GM12891 (cell line): ENCODE measurements around the gene FCSK.
A peak's percentile ranks its signal among the peaks of the same experiment; 100 is the strongest.
"Not testable (repeated sequence)": the region's sequence is repeated elsewhere in the genome, so short reads cannot be mapped to it uniquely, and the experiment has no call there.

ENCODE experiments used
- DNase-seq: peaks from one replicate; pipeline ENCODE4 v3.0.0; 2011; ENCODE audit warnings: low spot score; ENCODE audit not compliant: insufficient read length
- FAIRE-seq: peaks from 2 replicates; lab custom pipeline; 2011; peaks lifted over from hg19 to GRCh38; lab: Jason Lieb, UNC
- PAX5 ChIP-seq: IDR thresholded peaks from 2 replicates; pipeline ENCODE4 v1.6.1; 2011; ENCODE audit warnings: low read length, moderate library complexity, mild to moderate bottlenecking; ENCODE audit not compliant: insufficient read depth, severe bottlenecking
- POLR2A ChIP-seq: IDR thresholded peaks from 2 replicates; pipeline ENCODE4 v1.6.1; 2011; ENCODE audit warnings: low read depth, low read length, control low read depth
- POLR2AphosphoS5 ChIP-seq: IDR thresholded peaks from 2 replicates; pipeline ENCODE4 v1.6.1; 2011; ENCODE audit warnings: low read depth, low read length, control low read depth
- POU2F2 ChIP-seq: IDR thresholded peaks from 2 replicates; pipeline ENCODE4 v1.6.1; 2011; ENCODE audit warnings: low read depth, mild to moderate bottlenecking, control low read depth, low read length, moderate library complexity
- SPI1 ChIP-seq: IDR thresholded peaks from 2 replicates; pipeline ENCODE4 v1.6.1; 2011; ENCODE audit warnings: low read depth, low read length, control low read depth
- TAF1 ChIP-seq: IDR thresholded peaks from 2 replicates; pipeline ENCODE4 v1.6.1; 2011; ENCODE audit warnings: low read depth, low read length, control low read depth

FCSK gene

GRCh38 chr16:70510216-70510615 is 55.8 kb downstream of the FCSK start:
- DNase-seq (no peak), FAIRE-seq (no peak)
- TF ChIP-seq TAF1 (no peak), POLR2AphosphoS5 (no peak), PAX5 (no peak), POLR2A (no peak), POU2F2 (no peak), SPI1 (no peak)

DNA sequence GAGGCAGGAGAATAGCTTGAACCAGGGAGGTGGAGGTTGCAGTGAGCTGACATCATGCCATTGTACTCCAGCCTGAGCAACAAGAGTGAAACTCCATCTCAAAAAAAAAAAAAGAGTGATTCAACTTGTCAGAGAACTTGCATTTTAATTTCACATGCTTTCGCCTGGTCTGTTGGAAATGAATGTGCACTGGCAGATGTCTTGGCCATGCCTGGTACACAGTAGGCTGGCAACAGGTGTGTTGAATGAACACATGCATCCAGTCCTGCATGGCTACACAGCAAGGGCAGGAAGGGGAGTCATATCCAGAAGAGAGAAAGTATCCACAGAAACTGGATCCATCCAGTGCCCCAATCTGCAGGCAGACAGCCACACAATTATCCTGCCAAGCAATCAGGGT is 57.4 kb downstream of the FCSK start:
- FAIRE-seq = no peak
- no peak for DNase-seq
- TF ChIP-seq SPI1 (no peak), POLR2A (no peak), POLR2AphosphoS5 (no peak), PAX5 (no peak), POU2F2 (no peak)

GRCh38 chr16:70512456-70512855 is 58.1 kb downstream of the FCSK start:
- no peak for DNase-seq
- no peak for TF ChIP-seq POU2F2
- TF ChIP-seq SPI1 = no peak
- no peak for FAIRE-seq

DNA sequence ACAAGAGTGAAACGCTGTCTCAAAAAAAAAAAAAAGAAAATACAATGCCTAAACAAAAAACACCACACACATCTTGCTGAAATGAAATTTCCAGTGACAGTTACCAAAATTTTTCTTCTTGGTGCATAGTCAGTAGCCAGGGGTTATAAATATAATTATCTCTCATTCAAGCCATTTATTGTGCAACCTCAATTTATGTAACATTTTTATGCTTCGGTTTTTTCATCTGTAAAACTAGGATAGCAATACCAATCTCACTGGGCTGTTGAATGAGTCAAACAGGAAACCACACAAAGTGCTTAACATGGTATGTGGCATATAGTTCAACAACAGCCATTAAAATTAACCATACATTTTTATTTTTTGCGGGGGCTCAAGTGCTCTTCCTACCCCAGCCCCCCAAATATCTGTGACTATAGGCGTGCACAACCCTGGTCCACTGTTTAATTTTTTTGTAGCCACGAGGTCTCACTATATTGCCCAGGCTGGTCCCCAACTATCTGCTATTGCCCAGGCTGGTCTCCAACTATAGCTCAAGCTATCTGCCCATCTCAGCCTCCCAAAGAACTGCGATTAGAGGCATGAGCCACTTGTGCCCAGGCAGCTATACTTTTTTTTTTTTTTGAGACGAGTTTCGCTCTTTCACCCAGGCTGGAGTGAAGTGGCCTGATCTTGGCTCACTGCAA is 66.4 kb downstream of the FCSK start:
- DNase-seq = peak; percentile 28
- FAIRE-seq = no peak
- TF ChIP-seq SPI1 (no peak), POLR2AphosphoS5 (no peak), POU2F2 (no peak), POLR2A (no peak), TAF1 (no peak), PAX5 (no peak)

DNA sequence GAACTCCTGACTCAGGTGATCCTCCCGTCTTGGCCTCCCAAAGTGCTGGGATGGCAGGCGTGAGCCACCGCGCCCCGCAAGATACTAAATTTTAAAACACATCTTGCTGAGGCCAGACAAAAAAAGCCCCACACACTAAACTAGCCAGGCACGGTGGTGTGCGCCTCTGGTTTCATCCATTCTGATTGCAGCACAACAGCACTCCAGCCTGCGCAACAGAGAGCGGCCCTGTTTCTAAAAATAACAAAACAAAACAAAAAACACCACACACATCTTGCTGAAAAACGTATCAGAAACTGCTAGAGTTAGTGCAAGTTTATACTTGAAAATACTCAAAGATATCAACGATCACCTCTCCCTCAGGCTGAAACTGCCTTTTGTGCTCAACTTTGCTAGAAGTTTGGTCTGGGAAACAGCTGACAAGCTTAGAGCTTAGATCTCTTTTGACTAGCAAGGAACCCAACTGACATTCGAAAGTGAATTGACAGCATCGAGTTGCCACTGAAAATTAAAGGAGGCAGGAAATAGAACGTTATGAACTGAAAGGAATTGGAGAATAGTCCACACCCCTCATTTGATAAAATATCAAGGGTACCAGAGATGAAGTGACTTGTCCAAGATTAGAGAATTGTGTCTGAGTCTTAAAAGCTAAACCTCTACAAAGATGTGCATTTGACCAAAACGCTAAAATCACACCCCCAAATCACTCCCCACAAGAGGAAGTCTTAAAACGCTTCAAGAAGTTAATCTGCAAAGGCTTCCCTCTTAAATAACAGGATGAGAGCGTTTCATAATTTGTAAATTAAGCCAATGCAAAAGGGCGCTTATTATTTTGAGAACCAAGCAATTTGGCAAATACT is 68.1 kb downstream of the FCSK start:
- DNase-seq (no peak), FAIRE-seq (no peak)
- TF ChIP-seq POU2F2 = no peak
- no peak for TF ChIP-seq POLR2AphosphoS5
- no peak for TF ChIP-seq PAX5
- no peak for TF ChIP-seq POLR2A
- TF ChIP-seq SPI1 = 0 out of 2 replicates have a peak, but pooled peaks have one; percentile 20
- no peak for TF ChIP-seq TAF1

DNA sequence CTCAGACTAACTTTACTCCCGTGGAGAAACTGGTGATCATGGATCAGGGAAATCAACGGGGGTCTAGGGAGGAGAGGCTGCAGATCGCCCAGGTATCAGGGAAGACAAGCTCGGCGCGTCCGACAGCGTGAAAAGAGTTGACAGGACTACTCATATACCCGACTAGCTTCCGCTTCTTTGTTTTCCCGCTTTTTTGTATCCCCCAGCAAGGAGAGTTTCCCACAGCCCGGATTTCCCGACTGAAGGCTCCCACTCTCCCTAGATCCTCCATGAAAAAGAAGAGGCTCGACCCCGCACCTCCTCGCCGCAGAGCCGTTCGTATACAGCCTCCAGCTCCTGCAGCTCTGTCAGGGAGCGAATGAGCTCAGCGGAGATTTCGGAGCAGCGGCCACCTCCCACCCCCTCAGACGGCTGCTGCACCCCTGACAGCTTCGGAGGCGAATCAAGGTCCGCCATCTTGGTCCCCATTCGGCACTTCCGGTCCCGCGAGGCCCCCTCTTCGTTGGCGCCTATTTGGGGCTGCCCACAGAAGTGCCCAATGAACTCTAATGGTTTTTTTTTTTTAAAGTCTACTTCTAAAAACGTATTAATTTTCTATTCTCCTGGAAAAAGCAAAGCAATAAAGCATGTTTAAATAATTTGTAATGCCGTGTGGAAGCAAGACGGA is 68.8 kb downstream of the FCSK start, which contains the start of gene COG4:
Gene COG4, minus strand, starts transcription at position 479 of the 667 bp plus-strand sequence. Its CDS starts 11 bp downstream, at position 468.
- FAIRE-seq (peak; percentile 56), DNase-seq (peak; percentile 71)
- TF ChIP-seq PAX5 (no peak), SPI1 (peak; percentile 28; the same call in 1 of the 2 replicates), POLR2A (peak; percentile 89), TAF1 (peak; percentile 69; the same call in 1 of the 2 replicates), POLR2AphosphoS5 (peak; percentile 93; the same call in 1 of the 2 replicates), POU2F2 (peak; percentile 55)

DNA sequence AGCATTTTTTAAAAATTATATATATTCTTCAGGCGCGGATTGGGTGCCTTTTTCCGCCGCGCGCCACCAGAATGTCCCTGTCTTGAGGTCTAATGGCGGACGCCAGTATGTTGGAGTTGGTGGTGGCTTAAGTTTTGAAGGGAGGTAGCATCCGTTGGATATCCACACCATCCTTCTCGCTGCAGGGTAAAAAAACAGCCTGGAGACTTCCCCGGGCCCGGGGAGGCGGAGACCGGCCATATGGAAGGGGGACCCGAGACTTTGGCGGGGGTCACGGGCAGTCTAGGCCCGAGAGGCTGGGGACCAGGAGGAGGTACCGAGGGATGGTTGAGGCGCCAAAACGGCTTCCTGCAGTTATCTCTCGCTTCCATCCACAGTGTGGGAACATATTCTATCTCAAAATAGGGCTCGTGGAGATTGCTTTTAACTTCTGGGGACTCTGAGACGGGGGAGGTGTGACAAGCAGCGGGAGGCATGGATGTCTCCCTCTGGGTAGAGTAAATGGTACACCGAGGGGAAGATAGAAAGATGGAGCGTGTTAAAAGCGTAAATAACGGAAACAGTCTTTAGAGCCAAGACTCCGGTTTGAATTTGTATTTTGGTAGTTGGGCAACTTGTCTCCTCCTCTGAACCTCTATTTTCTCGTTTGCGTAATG is 69.5 kb downstream of the FCSK start, which contains the start of gene SF3B3:
Gene SF3B3, plus strand, starts transcription at position 74 of the 656 bp plus-strand sequence. CDS start 2,841 bp downstream, outside the sequence.
- FAIRE-seq (peak; percentile 38), DNase-seq (peak; percentile 31)
- TF ChIP-seq POLR2A = peak; percentile 79
- peak; percentile 99 for TF ChIP-seq TAF1
- TF ChIP-seq POU2F2 = peak; percentile 21; the same call in 1 of the 2 replicates
- TF ChIP-seq SPI1 = no peak
- TF ChIP-seq POLR2AphosphoS5 = peak; percentile 94
- TF ChIP-seq PAX5 = no peak

DNA sequence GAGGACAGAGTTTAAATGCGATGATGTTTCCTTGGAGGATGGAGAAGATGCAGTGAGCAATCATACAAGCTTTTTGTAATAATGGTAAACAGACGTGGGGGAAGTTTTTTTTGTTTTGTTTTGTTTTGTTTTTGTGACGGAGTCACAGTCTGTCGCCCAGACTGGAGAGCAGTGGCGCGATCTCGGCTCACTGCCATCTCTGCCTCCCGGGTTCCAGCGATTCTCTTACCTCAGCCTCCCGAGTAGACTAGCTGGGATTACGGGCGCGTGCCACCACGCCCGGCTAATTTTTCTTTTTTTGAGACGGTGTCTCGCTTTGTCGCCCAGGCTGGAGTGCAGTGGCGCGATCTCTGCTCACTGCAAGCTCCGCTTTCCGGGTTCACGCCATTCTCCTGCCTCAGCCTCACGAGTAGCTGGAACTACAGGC is 70.0 kb downstream of the FCSK start:
- FAIRE-seq, DNase-seq: not testable (repeated sequence)

GRCh38 chr16:70526403-70526802 is 72.0 kb downstream of the FCSK start:
- TF ChIP-seq POU2F2 (no peak), POLR2A (no peak), PAX5 (no peak), SPI1 (no peak), TAF1 (no peak), POLR2AphosphoS5 (no peak)
- no peak for DNase-seq
- no peak for FAIRE-seq
